ENCODE measurements around the gene ASB5.
"Not testable (repeated sequence)": the region's sequence is repeated elsewhere in the genome, so short reads cannot be mapped to it uniquely, and the experiment has no call there.

The ASB5 gene, protein sequence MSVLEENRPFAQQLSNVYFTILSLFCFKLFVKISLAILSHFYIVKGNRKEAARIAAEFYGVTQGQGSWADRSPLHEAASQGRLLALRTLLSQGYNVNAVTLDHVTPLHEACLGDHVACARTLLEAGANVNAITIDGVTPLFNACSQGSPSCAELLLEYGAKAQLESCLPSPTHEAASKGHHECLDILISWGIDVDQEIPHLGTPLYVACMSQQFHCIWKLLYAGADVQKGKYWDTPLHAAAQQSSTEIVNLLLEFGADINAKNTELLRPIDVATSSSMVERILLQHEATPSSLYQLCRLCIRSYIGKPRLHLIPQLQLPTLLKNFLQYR

GRCh38 chr4:176268963-176269362, at the start of gene ASB5:
Gene ASB5 (minus strand): TSS chr4:176269222. CDS start chr4:176269108, 114 bp downstream.
- no peak for DNase-seq (ENCODE audit: low read depth)

DNA sequence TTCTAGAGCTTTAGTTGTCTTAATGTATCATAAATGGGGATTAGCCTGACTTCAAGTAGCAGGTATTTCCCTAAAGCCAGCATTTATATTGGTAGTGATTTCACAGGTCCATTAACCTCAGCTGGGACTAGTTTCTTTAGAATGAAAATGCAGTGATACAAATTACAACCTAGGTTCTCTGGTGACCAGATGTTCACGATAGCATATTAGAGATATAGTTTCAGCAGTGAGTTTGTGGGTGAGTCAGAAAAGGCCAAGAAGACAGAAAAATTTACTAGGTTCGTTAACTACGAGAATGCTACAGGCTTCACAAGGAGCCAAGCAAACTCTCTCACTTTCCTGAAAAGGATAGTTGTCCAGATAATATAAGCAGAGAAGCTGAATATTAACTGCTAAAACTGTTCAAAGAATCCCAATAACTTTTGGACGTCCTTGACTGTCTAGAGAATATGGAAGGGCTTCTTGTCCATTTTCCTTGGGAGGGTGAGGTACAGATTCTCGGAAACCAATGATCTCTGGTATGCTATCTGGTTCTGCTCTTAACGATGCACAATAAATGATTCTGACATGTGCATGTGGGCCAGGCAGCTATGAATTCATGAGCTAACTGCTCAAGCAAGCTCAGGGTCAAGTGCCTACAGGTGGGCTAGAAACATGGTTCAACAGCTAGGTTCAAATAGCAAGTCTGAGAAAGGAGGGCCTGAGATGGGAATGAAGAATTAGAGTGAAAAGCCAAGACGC, 44.7 kb upstream of the ASB5 start:
- no peak for DNase-seq (ENCODE audit: low read depth)

DNA sequence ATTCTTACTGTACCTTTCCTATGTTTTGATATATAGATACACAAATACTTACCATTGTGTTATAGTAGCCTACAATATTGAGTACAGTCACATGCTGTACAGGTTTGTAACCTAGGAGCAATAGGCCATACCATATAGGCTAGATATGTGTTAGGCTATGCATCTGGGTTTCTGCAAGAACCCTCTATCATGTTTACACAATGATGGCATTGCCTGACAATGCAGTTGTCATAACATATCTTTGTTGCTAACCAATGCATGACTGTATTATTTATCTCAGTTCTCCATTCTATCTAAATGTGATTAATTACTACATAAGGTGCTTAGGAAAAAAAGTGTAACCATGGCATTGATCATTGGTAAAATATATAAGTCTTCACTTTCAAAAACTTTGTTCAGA, 40.8 kb upstream of the ASB5 start:
- DNase-seq (ENCODE audit: low read depth): no peak

DNA sequence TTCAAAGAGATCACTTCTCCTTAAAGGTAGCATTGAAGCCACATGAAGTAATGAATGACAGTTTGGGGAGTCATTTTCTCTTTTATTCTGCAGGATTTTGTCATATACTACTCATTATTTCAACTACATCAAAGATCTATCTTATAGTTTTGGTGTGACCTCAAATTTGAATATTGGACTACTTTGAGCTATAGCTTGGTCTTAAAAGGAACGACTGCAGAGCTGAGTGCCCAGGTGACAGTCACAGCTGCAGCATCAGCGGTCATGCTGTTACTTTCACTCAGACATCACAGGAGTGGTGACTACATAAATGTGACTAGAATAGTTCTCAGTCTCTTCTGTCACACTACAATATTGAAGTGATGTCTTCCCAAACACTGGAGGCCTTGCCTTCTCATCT, 40.0 kb upstream of the ASB5 start:
- no peak for DNase-seq (ENCODE audit: low read depth)

- no peak for DNase-seq (ENCODE audit: low read depth)
Measured at GRCh38 chr4:176308441-176308840, 39.4 kb upstream of the ASB5 start.

DNA sequence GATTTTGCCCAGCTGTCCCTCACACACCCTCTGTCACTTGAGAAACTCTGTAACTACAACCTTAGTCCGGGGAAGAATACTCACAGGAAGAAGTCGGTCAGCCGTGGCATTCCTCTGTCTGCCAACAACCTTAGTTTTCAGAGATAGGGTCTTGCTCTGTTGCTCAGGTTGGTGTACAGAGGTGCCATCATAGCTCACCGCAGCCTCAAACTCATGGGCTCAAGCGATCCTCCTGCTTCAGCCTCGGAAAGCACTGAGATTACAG, 38.6 kb upstream of the ASB5 start:
- DNase-seq (ENCODE audit: low read depth): no peak

DNA sequence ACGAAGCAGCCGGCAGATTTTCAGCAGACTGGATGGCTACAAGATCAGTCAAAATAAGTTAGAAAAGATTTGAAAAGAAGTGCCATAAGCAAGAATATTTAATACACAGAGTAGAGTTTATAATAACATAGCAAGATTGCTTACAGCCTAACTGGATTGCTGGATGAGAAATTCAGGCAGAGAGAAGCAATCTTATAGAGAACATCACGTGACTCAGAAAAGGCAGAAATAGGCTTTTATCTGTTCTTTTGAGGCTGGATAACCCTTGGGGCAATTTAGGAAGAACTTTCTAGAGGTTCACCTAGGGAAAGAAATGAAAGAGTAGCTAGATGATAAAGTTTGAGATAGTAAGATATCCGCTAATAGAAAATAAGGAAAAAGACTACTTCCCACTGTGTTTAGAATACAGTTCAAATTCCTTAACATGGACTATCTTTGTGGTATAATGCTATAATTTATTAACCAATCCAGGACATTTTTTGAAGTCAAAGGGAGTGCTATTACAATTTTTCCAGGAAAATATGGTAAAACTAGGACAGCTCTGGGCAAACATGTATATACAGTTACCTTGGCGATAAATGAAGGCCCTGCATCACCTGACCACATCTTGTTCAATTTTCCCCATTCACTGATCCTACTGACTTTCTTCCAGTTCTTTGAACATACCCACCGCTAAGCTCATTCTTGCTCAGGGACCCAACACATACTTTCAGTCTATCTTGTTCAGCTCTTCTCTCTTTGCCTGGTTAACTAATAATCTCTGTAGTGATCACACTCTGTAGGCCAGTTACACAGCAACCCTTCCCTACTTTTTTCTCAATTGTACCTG, 38.0 kb upstream of the ASB5 start:
- no peak for DNase-seq (ENCODE audit: low read depth)

GRCh38 chr4:176303938-176304337, 34.9 kb upstream of the ASB5 start:
- DNase-seq (ENCODE audit: low read depth): no peak

GRCh38 chr4:176302283-176303275, 33.6 kb upstream of the ASB5 start:
- DNase-seq (ENCODE audit: low read depth): no peak

DNA sequence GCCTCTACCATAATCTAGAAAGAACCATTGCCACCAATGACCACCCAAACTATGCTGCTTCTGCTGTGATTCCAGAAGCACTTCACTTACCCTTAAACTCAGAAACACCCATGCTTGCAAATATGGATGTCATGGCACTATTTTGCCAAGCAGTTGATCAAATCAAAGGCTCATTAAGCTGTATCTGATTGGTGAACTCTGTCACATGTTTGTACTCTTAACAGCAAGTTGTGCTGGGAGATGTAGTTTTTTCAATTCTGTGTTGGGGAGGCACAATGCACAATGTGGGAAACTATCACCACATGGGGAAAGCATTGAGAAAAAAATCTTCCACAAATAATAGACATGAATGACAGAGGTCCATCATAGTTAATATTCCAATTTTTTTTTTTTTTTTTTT, 31.5 kb upstream of the ASB5 start:
- no peak for DNase-seq (ENCODE audit: low read depth)

- no peak for DNase-seq (ENCODE audit: low read depth)
Measured at GRCh38 chr4:176300036-176300435, 31.0 kb upstream of the ASB5 start.

GRCh38 chr4:176298664-176299063, 29.6 kb upstream of the ASB5 start:
- no peak for DNase-seq (ENCODE audit: low read depth)

DNA sequence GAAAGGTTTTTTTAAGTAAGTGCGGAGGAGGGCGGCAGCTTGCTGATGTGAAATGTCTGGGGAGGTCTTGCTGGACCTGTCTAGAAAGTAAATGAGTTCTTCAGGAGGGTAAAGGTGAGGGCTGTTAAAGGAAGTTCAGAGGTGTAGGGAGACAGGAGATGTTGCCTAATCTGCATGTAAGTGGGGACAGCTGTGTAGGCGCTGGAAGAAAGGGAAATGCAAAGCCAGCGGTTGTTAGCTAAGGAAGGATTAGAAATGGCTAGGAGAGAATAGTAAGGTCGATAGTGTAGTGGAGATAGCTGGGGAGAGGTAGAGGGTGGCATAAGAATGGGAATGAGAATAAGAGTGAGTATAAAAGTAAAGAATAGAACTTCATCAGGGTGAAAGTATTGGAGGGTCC, 26.9 kb upstream of the ASB5 start:
- DNase-seq (ENCODE audit: low read depth): not testable (repeated sequence)

DNA sequence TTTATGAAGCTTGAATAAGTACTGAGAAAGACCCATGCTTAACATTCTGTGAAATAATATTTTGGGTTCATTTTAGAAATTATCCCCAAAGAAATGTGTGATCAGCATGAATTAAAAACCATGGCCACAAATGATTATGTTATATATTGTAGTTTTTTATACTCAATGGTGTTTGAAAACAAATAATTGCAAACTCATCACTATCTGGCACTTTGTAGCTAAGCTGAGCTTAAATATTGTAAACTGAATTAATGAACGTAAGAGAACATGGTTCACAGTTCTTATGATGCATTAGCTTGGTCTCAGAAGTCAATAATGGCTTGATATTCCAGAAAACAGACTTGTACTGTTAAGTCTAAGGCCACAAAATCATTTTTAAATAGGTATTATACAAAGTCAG, 24.6 kb upstream of the ASB5 start:
- DNase-seq (ENCODE audit: low read depth): no peak

- DNase-seq (ENCODE audit: low read depth): no peak
Measured at GRCh38 chr4:176292920-176293319, 23.9 kb upstream of the ASB5 start.

DNA sequence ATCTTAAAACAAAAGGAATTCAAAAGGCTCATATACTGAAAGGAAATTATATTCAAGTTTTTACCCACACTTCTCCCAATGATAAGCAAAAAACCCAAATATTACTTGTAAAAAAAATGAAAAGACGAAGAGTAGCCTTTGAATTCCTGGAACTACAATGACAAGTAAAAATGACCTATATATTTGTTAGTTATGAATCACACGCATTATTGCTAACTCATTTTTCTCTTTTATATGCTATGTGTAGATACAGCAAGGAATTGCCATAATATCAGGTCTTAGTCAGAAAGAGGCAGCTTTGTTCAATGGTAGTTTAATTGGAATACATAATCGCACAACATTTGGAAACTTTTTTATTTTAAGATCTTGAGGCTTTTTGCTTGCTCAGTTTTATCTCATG, 22.7 kb upstream of the ASB5 start:
- no peak for DNase-seq (ENCODE audit: low read depth)

DNA sequence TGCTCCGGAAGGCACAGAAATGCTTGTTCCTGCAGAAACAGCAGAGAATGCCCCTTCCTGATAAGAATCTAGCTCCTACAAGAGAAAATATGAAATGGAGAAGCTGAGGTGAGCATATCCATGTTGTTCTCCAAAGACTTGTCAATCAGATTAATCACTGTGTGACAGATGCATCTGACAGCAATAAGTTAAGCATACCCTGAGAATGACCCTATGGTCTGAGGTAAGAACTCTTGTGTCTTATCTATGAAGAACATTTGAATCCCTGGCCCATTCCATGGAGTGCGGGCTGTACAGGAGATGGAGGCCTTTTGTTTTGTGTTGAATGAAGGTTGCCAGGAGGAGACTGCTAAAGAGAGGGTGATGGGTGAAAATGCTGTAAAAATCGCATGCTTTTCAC, 21.5 kb upstream of the ASB5 start:
- no peak for DNase-seq (ENCODE audit: low read depth)

GRCh38 chr4:176289561-176289960, 20.5 kb upstream of the ASB5 start:
- DNase-seq (ENCODE audit: low read depth): no peak

- DNase-seq (ENCODE audit: low read depth): no peak
Measured at GRCh38 chr4:176288020-176288419, 19.0 kb upstream of the ASB5 start.

DNA sequence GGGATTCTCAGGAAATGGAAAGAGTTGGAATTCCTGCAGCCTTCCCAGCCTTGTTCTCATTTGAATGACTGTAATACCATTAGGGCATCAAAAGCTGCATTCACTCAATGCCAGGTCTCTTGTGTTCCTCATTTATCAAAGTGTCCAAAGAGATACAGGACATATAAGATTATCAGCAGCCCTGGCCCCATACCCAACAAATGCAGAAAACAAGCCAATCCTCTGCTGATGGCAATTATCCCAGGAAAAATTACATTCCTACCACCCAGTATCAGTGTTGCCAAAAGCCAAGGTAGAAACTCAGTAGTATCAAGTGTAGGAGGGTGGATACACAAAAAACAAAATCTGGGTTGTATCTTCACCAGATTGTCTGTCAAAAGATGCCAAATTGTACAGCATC, 18.5 kb upstream of the ASB5 start:
- DNase-seq (ENCODE audit: low read depth): no peak

GRCh38 chr4:176286728-176287127, 17.7 kb upstream of the ASB5 start:
- DNase-seq (ENCODE audit: low read depth): no peak

DNA sequence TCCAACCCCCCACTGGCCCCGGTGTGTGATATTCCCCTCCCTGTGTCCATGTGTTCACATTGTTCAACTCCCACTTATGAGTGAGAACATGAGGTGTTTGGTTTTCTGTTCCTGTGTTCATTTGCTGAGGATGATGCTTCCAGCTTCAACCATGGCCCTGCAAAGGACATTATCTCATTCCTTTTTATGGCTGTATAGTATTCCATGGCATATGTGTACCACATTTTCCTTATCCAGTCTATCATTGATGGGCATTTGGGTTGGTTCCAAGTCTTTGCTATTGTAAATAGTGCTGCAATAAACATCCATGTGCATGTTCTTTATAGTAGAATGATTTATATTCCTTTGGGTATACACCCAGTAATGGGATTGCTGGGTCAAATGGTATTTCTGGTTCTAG, 10.5 kb upstream of the ASB5 start:
- not testable (repeated sequence) for DNase-seq (ENCODE audit: low read depth)

Data from stimulated activated CD8-positive, alpha-beta memory T cell treated with anti-CD3 and anti-CD28 coated beads, Interleukin-12 subunit alpha, Interleukin-12 subunit beta, amount 100 ng/mL, for 4 hours (primary cell).